IPS-NIHi11 (cell line): ENCODE measurements around the gene BRWD1.
A peak's percentile ranks its signal among the peaks of the same experiment; 100 is the strongest.

Experiments
- DNase-seq: peaks from one replicate; pipeline ENCODE4 v3.0.0; 2012; ENCODE audit warnings: mixed read lengths, low spot score

BRWD1 gene

GRCh38 chr21:39313571-39314142 is at the start of gene BRWD1:
BRWD1 (minus strand) TSS chr21:39313632; CDS start chr21:39313491, 141 bp downstream.
- peak; percentile 88 for DNase-seq

- DNase-seq, result no peak
Observed at GRCh38 chr21:39362733-39363132, 49.3 kb upstream of the BRWD1 start.

GRCh38 chr21:39359382-39359781 is 46.0 kb upstream of the BRWD1 start:
- DNase-seq, result no peak

- DNase-seq, result no peak
Observed at GRCh38 chr21:39353295-39353694, 39.9 kb upstream of the BRWD1 start.

GRCh38 chr21:39350094-39351005 is 36.9 kb upstream of the BRWD1 start:
- DNase-seq, result no peak

- DNase-seq, result peak; percentile 95
Observed at GRCh38 chr21:39349211-39350093, 36.0 kb upstream of the BRWD1 start.

GRCh38 chr21:39348355-39349210 is 35.2 kb upstream of the BRWD1 start, which contains the start of gene HMGN1:
HMGN1 (minus strand) TSS chr21:39349088; CDS start chr21:39348917, 171 bp downstream.
- peak; percentile 88 for DNase-seq

- no peak for DNase-seq
Observed at GRCh38 chr21:39348040-39348354, 34.6 kb upstream of the BRWD1 start.

- no peak for DNase-seq
Observed at GRCh38 chr21:39347537-39347936, 34.1 kb upstream of the BRWD1 start.

GRCh38 chr21:39346671-39347331 is 33.4 kb upstream of the BRWD1 start:
- no peak for DNase-seq

GRCh38 chr21:39346206-39346605 is 32.8 kb upstream of the BRWD1 start:
- DNase-seq, result no peak

GRCh38 chr21:39345440-39345839 is 32.0 kb upstream of the BRWD1 start:
- no peak for DNase-seq

GRCh38 chr21:39344848-39345247 is 31.4 kb upstream of the BRWD1 start:
- DNase-seq, result no peak

- DNase-seq, result no peak
Observed at GRCh38 chr21:39341249-39341923, 28.0 kb upstream of the BRWD1 start.

- DNase-seq, result no peak
Observed at GRCh38 chr21:39340687-39341086, 27.3 kb upstream of the BRWD1 start.

- DNase-seq, result no peak
Observed at GRCh38 chr21:39339231-39339630, 25.8 kb upstream of the BRWD1 start.

GRCh38 chr21:39336457-39337008 is 23.1 kb upstream of the BRWD1 start:
- no peak for DNase-seq

- DNase-seq, result no peak
Observed at GRCh38 chr21:39334611-39335010, 21.2 kb upstream of the BRWD1 start.

GRCh38 chr21:39332175-39332574 is 18.7 kb upstream of the BRWD1 start:
- DNase-seq, result peak; percentile 20

GRCh38 chr21:39330001-39330400 is 16.6 kb upstream of the BRWD1 start:
- no peak for DNase-seq
